ENCODE results near the gene SH3TC1. TPM values are rescaled to one million over a fixed set of nuclear protein-coding genes. Genes with fewer than 3 reads are reported as not detected.
A peak's percentile ranks its signal among the peaks of the same experiment; 100 is the strongest.

SH3TC1 gene
- total RNA-seq, 2 experiments from 2014 or later = 11.1 to 18.3 TPM

- POLR2A ChIA-PET = interaction anchor here (0.7 kb wide), 1 partner anchor 723 kb away, joined by 3 read pairs; no protein-coding TSS in a partner anchor
- H3K4me1 Mint-ChIP-seq = peaks cover 12% of the 10 kb centered on the region
- no peaks in the 10 kb centered on the region for H3K27me3 Mint-ChIP-seq
- no peak overlapping the region for H3K4me3 Mint-ChIP-seq
- DNase-seq = no peak
- H3K9me3 Mint-ChIP-seq (ENCODE audit: low read depth) = no peaks in the 10 kb centered on the region
- no peak for ATAC-seq
- intact Hi-C loops (cut with DNase I, micrococcal nuclease) = no loop called here
- H3K36me3 Mint-ChIP-seq (ENCODE audit: low read depth) = no peaks in the 10 kb centered on the region
- no peak overlapping the region for H3K27ac Mint-ChIP-seq
- CTCF ChIA-PET = interaction anchor here (0.6 to 2.5 kb wide), 3 partner anchors 18 to 349 kb away, joined by 3 to 9 read pairs (median 3); no protein-coding TSS in a partner anchor
Measured at GRCh38 chr4:8194306-8195242, 4.5 kb upstream of the SH3TC1 start.

GRCh38 chr4:8195431-8195830 lies 3.7 kb upstream of the SH3TC1 start:
- ChIA-PET CTCF (interaction anchor here (1.2 to 2.5 kb wide), 2 partner anchors 19 to 26 kb away, joined by 3 to 9 read pairs; no protein-coding TSS in a partner anchor), POLR2A (no interaction called here)
- no peak for ATAC-seq
- Mint-ChIP-seq H3K27ac (no peak overlapping the region), H3K4me1 (peaks cover 18% of the 10 kb centered on the region), H3K9me3 (ENCODE audit: low read depth) (no peaks in the 10 kb centered on the region), H3K27me3 (no peaks in the 10 kb centered on the region), H3K36me3 (ENCODE audit: low read depth) (no peaks in the 10 kb centered on the region), H3K4me3 (no peak overlapping the region)
- DNase-seq = no peak
- intact Hi-C loops (cut with DNase I, micrococcal nuclease) = no loop called here

- no peak overlapping the region for H3K27ac Mint-ChIP-seq
- H3K36me3 Mint-ChIP-seq (ENCODE audit: low read depth) = no peaks in the 10 kb centered on the region
- intact Hi-C loops (cut with DNase I, micrococcal nuclease) = no loop called here
- DNase-seq (no peak), ATAC-seq (no peak)
- H3K4me3 Mint-ChIP-seq = no peak overlapping the region
- no peaks in the 10 kb centered on the region for H3K9me3 Mint-ChIP-seq (ENCODE audit: low read depth)
- ChIA-PET POLR2A (no interaction called here), CTCF (interaction anchor here (1.1 kb wide), 1 partner anchor 20 kb away, joined by 4 read pairs; no protein-coding TSS in a partner anchor)
- peaks cover 23% of the 10 kb centered on the region for H3K4me1 Mint-ChIP-seq
- no peaks in the 10 kb centered on the region for H3K27me3 Mint-ChIP-seq
Measured at GRCh38 chr4:8195841-8196458, 3.1 kb upstream of the SH3TC1 start.

GRCh38 chr4:8197521-8197920 lies 1.6 kb upstream of the SH3TC1 start:
- ATAC-seq (no peak), DNase-seq (no peak)
- POLR2A ChIA-PET = no interaction called here
- Mint-ChIP-seq H3K4me1 (peaks cover 37% of the 10 kb centered on the region), H3K27me3 (no peaks in the 10 kb centered on the region), H3K4me3 (no peak overlapping the region), H3K27ac (no peak overlapping the region), H3K36me3 (ENCODE audit: low read depth) (no peaks in the 10 kb centered on the region), H3K9me3 (ENCODE audit: low read depth) (no peaks in the 10 kb centered on the region)
- intact Hi-C loops (cut with DNase I, micrococcal nuclease) = no loop called here
- CTCF ChIA-PET = interaction anchor here (1.1 kb wide), 1 partner anchor 23 kb away, joined by 4 read pairs; no protein-coding TSS in a partner anchor

- intact Hi-C loops (cut with DNase I, micrococcal nuclease) = no loop called here
- no peak for ATAC-seq
- Mint-ChIP-seq H3K27me3 (no peaks in the 10 kb centered on the region), H3K27ac (peak overlapping the region; percentile 26), H3K9me3 (ENCODE audit: low read depth) (no peaks in the 10 kb centered on the region), H3K4me1 (peaks cover 38% of the 10 kb centered on the region), H3K4me3 (peak overlapping the region; percentile 89), H3K36me3 (ENCODE audit: low read depth) (no peaks in the 10 kb centered on the region)
- CTCF ChIA-PET = interaction anchor here (0.6 to 2.3 kb wide), 3 partner anchors 8 to 22 kb away, joined by 3 to 11 read pairs (median 4); no protein-coding TSS in a partner anchor
- no peak for DNase-seq
- POLR2A ChIA-PET = no interaction called here
Measured at GRCh38 chr4:8198206-8198905, 734 bp upstream of the SH3TC1 start.

GRCh38 chr4:8199594-8200301 lies 658 bp downstream of the SH3TC1 start:
- Mint-ChIP-seq H3K27ac (peak overlapping the region; percentile 94), H3K4me3 (peak overlapping the region; percentile 89), H3K27me3 (no peaks in the 10 kb centered on the region), H3K9me3 (ENCODE audit: low read depth) (no peaks in the 10 kb centered on the region), H3K4me1 (peaks cover 41% of the 10 kb centered on the region), H3K36me3 (ENCODE audit: low read depth) (no peaks in the 10 kb centered on the region)
- CTCF ChIA-PET = interaction anchor here (2.3 kb wide), 1 partner anchor 23 kb away, joined by 11 read pairs; no protein-coding TSS in a partner anchor
- ATAC-seq (peak; percentile 24), DNase-seq (peak; percentile 55)
- POLR2A ChIA-PET = no interaction called here
- intact Hi-C loops (cut with DNase I, micrococcal nuclease) = loop anchor here (1.0 to 2.0 kb wide), 3 partner anchors 29 to 41 kb away; partner anchors contain the start of gene ABLIM2 (in 2 of the 2)

- Mint-ChIP-seq H3K27ac (peak overlapping the region; percentile 86), H3K36me3 (ENCODE audit: low read depth) (no peaks in the 10 kb centered on the region), H3K9me3 (ENCODE audit: low read depth) (no peaks in the 10 kb centered on the region), H3K4me3 (peak overlapping the region; percentile 89), H3K4me1 (peaks cover 42% of the 10 kb centered on the region), H3K27me3 (no peaks in the 10 kb centered on the region)
- ATAC-seq (peak; percentile 30), DNase-seq (peak; percentile 68)
- ChIA-PET POLR2A (no interaction called here), CTCF (interaction anchor here (1.0 to 2.3 kb wide), 2 partner anchors 24 to 198 kb away, joined by 3 to 11 read pairs; no protein-coding TSS in a partner anchor)
- intact Hi-C loops (cut with DNase I, micrococcal nuclease) = loop anchor here in 1 of 2 experiments (2.0 kb wide), 1 partner anchor 42 kb away; the partner anchor contains the start of gene ABLIM2
Measured at GRCh38 chr4:8200302-8200975, 1.3 kb downstream of the SH3TC1 start.

GRCh38 chr4:8201321-8201781 lies 2.3 kb downstream of the SH3TC1 start:
- no peaks in the 10 kb centered on the region for H3K36me3 Mint-ChIP-seq (ENCODE audit: low read depth)
- peak overlapping the region; percentile 86 for H3K27ac Mint-ChIP-seq
- DNase-seq (peak; percentile 74), ATAC-seq (peak; percentile 69)
- H3K27me3 Mint-ChIP-seq = no peaks in the 10 kb centered on the region
- intact Hi-C loops (cut with DNase I, micrococcal nuclease) = loop anchor here in 1 of 2 experiments (2.0 kb wide), 1 partner anchor 43 kb away; the partner anchor contains the start of gene ABLIM2
- ChIA-PET CTCF (interaction anchor here (0.7 to 1.4 kb wide), 4 partner anchors 9 to 197 kb away, joined by 3 to 8 read pairs (median 4); no protein-coding TSS in a partner anchor), POLR2A (no interaction called here)
- H3K4me1 Mint-ChIP-seq = peaks cover 44% of the 10 kb centered on the region
- no peaks in the 10 kb centered on the region for H3K9me3 Mint-ChIP-seq (ENCODE audit: low read depth)
- H3K4me3 Mint-ChIP-seq = peak overlapping the region; percentile 89

- H3K9me3 Mint-ChIP-seq (ENCODE audit: low read depth) = no peaks in the 10 kb centered on the region
Measured at GRCh38 chr4:8202108-8203051, 3.3 kb downstream of the SH3TC1 start.

More at GRCh38 chr4:8202108-8203051, 3.3 kb downstream of the SH3TC1 start:
- ChIA-PET CTCF (interaction anchor here (0.6 to 1.4 kb wide), 5 partner anchors 8 to 400 kb away, joined by 3 to 8 read pairs (median 4); no protein-coding TSS in a partner anchor), POLR2A (no interaction called here)
- ATAC-seq (no peak), DNase-seq (no peak)
- Mint-ChIP-seq H3K36me3 (ENCODE audit: low read depth) (no peaks in the 10 kb centered on the region), H3K27ac (no peak overlapping the region), H3K4me3 (no peak overlapping the region), H3K27me3 (no peaks in the 10 kb centered on the region), H3K4me1 (peaks cover 44% of the 10 kb centered on the region)
- intact Hi-C loops (cut with DNase I, micrococcal nuclease) = no loop called here
